GM21381 (cell line): ENCODE data around the gene FJX1.
"Not testable (repeated sequence)": the region's sequence is repeated elsewhere in the genome, so short reads cannot be mapped to it uniquely, and the experiment has no call there.

Source experiments
- ATAC-seq: cut with Tn5 transposase; IDR thresholded peaks from one replicate; pipeline ENCODE4 v1.9.1; 2021; ENCODE audit warnings: mild to moderate bottlenecking, moderate library complexity; ENCODE audit not compliant: unreplicated experiment

Gene FJX1

GRCh38 chr11:35664977-35665441 lies 46.7 kb downstream of the FJX1 start:
- ATAC-seq: no peak

- ATAC-seq: no peak
Measured at GRCh38 chr11:35667257-35667656, 49.0 kb downstream of the FJX1 start.

GRCh38 chr11:35668350-35668749 lies 50.1 kb downstream of the FJX1 start:
- ATAC-seq: not testable (repeated sequence)
